SH-SY5Y (cell line): ENCODE measurements around the gene EFCAB5.

ENCODE experiments used
- GATA2 ChIP-seq: IDR thresholded peaks from 2 replicates; pipeline ENCODE4 v1.6.1; 2011; ENCODE audit warnings: mild to moderate bottlenecking, low read depth, low read length
- GATA3 ChIP-seq: IDR thresholded peaks from 2 replicates; pipeline ENCODE4 v1.6.1; 2011; ENCODE audit warnings: low read depth, mild to moderate bottlenecking, low read length, moderate library complexity

- TF ChIP-seq GATA2 (no peak), GATA3 (no peak)
Observed at GRCh38 chr17:30064738-30065137, 123.3 kb downstream of the EFCAB5 start.
